ENCODE results near the gene GTF2IRD1.
"Not testable (repeated sequence)": the region's sequence is repeated elsewhere in the genome, so short reads cannot be mapped to it uniquely, and the experiment has no call there.

Gene GTF2IRD1

DNA sequence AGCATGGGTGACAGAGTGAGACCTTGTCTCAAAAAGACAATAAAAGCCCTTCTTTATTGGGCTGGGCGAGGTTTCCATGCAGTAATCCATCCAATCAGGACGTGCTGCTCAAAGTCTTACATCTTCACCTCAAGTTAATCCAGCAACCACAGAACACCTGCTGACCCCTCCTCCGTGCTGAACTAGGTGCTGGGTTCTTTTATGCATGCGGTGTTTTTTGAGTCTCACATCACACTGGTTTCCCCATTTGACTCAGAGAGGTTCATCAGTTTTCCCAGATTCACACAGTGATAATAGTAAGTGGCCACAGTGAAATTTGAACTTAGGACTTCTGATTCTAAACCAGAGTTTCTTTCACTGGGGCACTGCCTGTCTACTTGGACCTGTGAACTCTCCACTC is 145.5 kb downstream of the GTF2IRD1 start:
- DNase-seq (ENCODE audit: low read depth) = no peak

DNA sequence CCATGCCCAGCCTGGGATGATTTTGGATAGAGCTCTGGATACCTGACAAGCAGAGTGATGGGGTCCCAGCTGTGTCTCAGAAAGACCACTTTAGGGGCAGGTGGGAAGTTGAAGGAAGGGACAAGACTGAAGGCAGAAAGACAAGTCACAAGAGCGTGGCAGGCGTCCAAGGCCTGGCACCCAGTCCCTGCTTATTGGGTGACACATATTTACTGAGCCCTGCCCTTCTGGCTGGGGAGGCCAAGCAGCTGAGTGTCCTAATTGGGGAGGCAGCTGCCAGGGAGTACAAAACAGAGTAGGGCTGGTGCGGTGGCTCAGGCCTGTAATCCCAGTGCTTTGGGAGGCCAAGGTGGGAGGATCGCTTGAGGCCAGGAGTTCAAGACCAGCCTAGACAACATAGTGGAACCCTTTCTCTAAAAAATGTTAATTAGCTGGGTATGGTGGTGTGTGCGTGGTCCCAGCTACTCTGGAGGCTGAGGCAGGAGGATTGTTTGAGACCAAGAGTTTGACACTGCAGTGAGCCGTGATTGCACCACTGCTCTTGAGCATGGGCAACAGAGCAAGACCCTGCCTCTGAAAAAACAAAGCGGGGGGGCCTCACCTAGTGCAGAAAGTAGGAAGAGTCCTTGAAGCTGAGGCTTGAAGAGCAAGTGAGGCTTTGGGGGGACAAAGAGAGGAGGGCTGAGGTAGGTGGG is 150.8 kb downstream of the GTF2IRD1 start:
- no peak for DNase-seq (ENCODE audit: low read depth)

DNA sequence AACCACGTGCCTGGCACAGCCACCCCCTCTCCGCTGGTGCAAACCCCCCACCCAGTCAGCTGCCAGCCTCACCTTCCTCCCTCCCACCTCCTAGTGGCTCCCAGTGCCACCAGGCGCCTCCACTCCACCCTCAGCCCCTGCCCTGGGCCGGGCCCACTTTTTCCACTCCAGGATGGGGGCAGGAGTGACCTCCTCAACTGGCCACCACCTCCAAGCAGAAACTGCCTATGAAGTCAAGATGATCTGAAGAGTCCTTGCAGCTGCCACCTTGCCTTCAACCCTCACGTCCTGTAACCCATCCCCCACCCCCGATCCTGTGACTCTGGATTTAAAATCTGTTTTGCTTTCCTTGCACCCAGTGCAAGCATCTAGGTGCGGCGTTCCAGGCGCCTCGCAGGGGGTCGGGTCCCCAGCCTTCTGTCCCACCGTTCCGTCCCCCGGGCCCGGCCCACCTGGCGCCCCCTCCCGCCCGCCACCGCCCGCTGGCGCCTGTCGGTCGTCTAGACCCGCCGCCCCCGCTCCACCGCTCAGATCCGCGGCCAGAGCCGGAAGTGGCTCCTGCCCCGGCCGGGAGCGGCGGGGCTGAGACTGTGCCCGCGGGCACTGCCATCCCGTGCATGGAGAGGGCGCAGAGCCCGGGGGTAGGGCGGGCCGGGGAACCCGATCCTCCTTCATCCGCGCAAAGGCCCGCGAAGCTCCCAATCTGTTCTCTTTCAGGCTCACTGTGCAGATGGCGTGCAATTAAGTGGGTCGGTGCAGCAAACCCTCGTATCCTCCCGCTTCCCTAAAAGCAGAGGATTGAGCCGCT is 152.6 kb downstream of the GTF2IRD1 start:
- DNase-seq (ENCODE audit: low read depth) = peak; percentile 19

DNA sequence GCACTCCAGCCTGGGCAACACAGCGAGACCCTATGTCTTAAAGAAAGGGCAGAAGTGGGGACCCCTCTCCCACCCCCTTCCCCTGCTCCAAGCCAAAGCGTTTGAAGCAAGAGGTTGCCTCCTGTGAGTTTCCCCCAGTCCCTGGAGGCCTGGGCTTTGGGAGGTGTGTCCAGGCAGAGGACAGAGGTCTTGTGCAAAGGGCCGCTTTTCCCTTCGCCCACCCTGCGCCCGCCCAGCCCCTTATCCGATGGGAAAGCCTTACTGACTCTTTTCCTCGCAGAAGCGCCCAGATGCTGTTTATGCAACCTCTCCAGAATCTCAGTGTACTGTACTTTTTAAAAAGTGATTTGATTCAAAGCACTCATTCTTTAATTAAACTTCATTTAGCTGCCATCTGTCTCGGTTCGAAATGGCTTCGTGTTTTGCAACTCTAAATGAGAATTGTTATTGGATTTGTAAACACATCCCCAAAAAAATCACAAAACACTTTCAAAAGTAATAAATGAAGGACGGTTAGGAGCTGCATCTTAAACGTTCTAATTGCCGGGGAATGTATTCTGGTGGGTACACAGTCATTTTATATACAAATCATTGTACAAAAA is 153.3 kb downstream of the GTF2IRD1 start:
- DNase-seq (ENCODE audit: low read depth) = no peak

DNA sequence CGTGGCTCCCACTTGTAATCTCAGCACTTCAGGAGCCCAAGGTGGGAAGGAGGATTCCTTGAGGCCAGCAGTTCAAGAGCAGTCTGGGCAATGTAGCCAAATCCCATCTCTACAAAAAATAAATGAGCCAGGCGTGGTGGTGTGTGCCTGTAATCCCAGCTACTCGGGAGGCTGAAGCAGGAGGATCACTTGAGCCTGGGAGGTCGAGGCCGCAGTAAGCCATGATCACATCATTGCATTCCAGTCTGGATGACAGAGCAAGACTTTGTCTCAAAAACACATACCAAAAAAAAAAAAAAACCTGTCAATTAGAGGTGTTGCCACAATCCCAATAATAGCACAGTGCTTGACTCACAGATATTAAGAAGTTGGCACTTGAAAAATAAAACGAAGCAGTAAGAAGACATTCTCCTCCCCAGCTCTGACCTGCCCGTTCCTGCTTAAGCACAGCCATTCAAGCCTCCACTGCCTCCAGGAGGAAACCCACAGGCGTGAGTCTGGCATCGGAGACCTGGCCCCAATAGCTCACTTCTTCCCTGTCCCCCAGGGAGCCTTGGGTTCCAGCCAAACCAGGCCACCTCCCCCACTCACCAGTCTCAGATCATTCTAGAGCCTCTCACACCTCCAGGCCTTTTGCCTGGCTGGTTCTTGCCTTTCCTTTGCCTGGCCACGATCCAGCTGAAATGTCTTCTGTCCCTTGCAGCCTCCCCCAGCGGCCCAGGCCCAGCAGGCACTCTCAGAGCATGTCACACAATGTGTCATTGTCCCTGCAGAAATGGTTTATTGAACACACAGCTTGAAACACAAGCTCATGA is 158.5 kb downstream of the GTF2IRD1 start:
- no peak for DNase-seq (ENCODE audit: low read depth)

DNA sequence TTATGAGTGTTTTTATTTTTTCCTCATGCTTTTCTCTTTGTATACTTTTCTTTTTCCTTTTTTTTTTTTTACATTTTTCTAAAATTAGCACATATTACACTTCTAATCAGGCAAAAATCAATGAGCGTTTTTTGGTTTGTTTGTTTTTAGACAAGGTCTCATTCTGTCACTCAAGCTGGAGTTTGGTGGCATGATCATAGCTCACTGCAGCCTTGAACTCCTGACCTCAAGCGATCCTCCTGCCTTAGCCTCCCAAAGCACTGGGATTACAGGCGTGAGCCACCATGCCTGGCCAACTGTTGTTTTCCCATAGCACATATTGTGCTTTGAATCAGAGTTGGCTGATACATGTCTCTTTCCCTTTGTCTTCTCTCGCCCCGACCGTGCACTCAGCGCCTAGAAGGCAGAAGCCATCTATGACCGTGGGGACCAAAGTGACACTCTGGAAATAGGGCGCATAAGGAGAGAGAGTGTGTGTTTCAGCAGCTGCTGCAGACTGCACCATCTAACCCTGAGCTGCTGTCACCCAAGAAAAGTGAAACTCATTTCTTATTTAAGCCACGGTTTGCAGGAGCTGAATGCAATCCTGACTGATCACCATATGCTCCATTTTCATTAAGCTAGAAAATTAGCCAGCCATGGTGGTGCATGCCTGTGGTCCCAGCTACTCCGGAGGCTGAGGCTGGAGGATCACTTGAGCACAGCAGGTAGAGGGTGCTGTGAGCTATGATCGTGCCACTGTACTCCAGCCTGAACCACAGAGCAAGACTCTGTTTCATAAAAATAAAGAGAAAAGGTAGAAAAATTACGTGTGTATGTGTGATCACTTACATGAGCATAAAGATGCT is 162.5 kb downstream of the GTF2IRD1 start:
- DNase-seq (ENCODE audit: low read depth) = no peak

DNA sequence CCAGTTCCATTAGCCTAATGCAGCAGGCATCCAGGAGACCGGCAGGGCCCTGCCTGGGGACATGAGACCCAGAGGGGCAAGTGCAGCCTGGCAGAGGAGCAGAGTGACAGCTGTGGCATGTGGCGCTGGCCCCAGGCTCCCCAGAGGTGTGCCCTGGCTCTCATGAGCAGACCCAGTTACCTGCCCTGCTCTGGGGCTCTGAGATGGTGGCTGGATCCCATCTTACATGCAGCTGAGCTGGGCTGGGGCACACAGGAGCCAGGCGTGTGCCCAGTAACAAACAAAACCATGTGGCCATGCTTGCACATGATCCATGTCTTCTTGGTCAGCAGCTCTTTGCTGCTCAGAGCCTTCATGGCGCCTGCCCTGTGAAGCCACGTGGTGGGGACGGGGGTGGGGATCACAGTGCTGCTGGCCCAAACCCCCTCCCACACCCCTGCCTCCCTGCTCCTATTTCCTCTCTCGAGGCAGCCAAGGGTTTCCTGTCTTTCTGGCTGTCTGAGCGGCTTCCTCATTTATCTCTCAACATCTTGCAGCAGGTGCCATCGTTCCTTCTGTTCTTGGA is 163.6 kb downstream of the GTF2IRD1 start:
- DNase-seq (ENCODE audit: low read depth) = no peak

DNA sequence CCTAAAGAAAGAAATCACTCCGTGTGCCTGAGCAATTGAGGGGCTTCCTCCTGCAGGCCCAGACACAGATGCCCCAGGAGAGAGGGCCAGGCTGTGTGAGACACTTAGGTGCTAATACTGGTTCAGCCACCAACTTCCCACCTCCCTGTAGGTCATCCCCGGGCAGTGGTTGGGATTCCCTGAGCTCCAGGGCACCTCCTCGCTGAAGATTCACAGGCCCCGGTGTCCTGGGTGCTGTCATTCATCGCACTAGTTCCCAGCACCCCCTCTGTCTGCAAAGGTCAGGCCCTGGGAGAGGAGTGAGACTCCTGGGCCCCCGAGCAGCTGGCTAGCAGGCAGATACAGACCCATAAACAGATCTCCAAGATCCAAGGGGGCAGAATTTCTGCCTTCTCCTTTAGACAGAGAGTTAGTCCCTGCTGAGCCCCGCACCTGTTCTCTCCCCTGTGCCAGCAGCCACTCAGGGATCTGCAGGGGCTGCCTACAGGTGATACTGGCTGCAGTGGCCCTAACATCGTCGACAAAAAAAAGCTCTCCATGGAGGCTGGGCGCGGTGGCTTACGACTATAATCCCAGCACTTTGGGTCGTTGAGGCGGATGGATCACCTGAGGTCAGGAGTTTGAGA is 165.6 kb downstream of the GTF2IRD1 start:
- DNase-seq (ENCODE audit: low read depth) = no peak

DNA sequence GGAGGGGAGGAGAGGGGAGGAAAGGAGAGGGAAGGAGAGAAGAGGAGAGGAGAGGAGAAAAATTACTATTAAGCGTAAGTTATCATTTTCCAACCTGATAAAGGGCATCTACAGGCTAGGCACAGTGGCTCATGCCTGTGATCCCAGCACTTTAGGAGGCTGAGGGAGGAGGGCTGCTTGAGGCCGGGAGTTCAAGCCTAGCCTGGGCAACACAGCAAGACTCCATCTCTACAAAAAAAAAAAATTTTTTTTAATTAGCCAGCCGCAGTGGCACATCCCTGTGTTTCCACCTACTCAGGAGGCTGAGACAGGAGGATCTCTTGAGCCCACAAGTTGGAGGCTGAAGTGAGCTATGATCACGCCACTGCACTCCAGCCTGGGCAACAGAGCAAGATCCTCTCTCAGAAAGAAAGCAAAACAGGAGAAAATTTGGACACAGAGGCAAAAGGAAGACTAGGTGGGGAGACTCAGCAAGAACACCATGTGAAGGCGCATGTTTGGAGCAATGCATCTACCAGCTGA is 168.6 kb downstream of the GTF2IRD1 start:
- DNase-seq (ENCODE audit: low read depth) = no peak

DNA sequence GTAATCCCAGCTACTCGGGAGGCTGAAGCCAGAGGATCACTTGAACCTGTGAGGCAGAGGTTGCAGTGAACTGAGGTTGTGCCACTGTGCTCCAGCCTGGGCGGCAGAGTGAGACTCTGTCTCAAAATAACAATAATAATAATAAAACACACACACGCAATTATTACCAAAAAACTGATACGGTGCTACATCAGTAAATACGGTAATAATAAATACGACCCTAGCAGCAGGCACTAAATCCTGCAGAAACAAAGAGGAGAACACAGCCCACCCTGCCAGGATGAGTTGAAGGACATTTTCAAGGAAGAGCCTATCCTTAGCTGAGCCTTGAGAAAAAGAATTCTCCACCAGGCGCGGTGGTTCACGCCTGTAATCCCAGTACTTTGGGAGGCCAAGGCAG is 169.4 kb downstream of the GTF2IRD1 start:
- no peak for DNase-seq (ENCODE audit: low read depth)

DNA sequence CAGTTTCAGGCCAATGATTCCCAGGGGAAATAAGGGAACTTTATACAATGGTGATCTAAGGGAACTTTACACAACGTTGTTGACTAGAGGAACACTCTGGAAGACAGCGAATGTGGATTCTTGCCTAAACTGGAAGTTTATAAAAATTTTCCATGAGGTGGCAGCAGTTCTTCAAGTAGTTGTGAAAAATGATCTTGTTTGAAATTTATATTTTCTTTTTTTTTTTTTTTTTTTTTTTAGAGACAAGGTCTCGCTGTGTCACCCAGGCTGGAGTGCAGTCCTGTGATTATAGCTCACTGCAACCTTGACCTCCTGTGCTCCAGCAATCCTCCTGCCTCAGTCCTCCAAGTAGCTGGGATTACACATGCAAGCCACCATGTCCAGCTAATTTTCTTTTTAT is 171.7 kb downstream of the GTF2IRD1 start:
- DNase-seq (ENCODE audit: low read depth) = no peak

DNA sequence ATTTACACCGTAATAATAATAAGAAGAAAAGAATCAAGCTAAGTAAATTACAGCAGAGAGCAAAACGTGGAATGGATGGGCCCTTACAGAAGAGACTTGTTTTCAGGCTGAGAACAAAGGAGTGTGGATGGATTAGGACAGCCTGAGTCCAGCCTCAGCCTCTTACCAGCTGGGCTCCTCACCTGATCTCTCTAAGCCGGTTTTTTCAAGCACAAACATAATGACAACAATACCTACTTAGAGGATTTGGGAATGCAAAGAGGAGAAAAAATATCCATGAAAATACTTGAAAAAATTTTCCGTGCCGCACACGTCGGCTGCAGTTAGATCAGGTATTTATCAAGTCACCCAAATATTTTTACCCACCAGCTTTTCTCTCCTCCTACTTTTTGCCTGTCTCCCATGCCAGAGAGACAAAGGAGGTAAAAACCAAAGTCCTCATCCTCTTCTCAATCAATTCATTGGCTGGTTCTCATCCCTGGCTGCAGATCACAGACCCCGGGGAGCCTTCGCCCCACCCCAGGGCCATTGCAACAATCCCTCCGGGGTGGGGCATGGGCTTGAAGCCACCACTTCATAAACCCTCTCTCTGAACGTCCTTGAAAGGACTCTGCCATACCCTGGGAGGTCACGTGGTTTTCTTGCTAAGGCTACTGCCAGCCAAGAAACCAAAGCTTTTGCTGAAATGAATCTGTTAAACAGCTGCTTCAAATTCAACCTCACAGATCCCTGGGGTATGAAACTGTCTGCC is 174.1 kb downstream of the GTF2IRD1 start:
- DNase-seq (ENCODE audit: low read depth) = no peak

DNA sequence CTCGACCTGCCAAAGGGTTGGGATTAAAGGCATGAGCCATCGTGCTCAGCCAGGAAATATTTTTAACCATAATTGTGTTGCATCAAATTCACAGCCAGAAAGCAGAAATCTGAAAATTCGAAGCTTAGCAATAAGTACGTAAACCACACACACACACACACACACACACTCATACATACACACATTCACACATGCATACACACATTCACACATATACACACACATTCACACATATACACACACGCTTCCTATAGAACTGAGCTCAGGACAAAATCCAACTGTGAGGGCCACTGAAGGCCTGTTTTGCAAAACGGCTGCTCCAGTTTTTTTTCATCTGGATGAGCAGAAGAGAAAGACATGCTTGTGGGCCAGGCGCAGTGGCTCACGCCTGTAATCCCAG is 178.8 kb downstream of the GTF2IRD1 start:
- no peak for DNase-seq (ENCODE audit: low read depth)

DNA sequence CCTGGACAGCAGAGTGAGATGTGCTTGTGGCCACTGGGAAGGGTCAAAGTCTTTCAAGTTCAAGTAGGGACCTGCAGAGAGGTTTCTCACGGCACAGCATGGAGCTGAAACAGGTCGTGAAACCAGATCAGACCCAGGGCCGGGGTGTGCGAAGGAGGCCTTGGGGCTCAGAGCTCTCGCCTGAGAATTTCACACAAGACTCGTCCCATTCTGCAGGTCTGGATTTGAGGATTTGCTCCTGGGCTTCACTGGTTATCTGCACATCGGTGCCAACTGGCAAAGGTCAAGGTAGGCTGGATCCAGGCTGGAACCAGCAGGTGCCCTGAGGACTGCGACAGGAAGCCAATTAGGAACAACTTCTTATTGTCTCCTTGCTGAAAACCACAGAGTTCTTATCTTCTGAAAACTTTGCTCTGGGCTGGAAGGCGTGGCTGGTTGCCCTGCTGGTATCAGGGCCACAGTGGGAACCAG is 179.8 kb downstream of the GTF2IRD1 start:
- no peak for DNase-seq (ENCODE audit: low read depth)

DNA sequence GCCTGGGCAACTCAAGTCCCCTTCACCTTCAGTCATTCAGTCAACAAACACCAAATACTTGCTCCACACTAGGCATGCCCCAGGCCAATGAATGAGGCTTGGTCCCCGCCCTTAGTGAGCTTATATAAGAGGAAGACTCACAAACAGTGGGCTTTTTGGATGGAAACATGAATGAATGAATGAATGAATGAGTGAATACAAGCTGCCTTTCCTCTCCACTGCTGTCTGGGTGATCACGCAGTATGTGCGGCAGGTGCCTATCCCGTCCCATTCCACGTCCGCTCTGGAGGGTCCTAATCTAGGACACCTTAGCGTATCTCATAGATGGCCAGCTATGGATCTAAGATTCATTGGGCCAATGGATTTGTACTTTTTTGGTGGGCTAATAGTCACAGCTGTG is 184.0 kb downstream of the GTF2IRD1 start:
- no peak for DNase-seq (ENCODE audit: low read depth)

DNA sequence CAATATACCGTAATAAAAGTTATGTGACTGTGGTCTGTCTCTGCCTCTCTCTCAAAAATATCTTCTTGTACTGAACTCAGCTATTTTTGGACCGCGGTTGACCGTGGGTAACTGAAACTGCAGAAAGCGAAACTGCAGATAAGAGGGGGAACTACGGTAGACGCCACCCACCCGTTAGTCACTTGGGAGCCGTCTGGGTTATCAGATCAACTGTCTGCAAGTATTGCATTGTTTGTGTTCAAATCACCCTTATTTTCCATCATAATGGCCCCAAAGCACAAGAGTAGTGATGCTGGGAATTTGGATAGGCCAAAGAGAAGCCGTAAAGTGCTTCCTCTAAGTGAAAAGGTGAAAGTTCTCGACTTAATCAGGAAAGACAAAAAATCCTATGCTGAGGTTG is 196.3 kb downstream of the GTF2IRD1 start:
- peak; percentile 80 for DNase-seq (ENCODE audit: low read depth)

DNA sequence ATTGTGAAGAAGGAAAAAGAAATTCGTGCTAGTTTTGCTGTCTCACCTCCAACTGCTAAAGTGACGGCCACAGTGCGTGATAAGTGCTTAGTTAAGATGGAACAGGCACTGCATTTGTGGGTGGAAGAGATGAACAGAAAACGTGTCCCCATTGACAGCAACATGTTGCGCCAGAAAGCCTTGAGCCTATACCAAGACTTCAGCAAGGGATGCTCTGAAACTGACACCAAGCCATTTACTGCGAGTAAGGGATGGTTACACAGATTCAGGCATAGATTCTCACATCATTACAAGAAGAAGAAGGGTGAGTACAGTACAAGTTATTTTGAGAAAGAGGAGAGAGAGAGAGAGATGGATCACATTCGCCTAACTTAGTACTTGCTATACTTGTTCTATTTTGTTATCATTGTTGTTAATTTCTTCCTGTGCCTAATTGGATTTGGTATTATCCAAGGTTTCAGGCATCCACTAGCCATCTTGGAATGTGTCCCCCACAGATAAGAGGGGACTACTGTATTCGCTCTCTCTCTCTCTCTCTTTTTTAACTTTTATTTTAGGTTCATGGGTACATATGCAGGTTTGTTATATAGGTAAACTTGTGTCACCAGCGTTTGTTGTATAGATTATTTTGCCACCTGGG is 196.9 kb downstream of the GTF2IRD1 start:
- not testable (repeated sequence) for DNase-seq (ENCODE audit: low read depth)

DNA sequence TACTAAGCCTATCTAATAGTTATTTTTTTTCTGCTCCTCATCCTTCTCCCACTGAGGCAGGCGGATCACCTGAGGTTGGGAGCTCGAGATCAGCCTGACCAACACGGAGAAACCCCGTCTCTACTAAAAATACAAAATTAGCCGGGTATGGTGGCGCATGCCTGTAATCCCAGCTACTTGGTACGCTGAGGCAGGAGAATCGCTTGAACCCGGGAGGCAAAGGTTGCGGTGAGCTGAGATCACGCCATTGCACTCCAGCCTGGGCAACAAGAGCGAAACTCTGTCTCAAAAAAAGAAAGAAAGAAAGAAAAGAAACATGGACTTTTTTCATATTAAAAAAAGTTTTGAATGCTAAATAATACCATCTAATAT is 197.4 kb downstream of the GTF2IRD1 start:
- not testable (repeated sequence) for DNase-seq (ENCODE audit: low read depth)
